WTC11 (cell line): ENCODE data around the gene INCENP.

Experiments
- CREB1 ChIP-seq: sonication (generic); formaldehyde crosslinking; IDR thresholded peaks from 2 replicates; pipeline ENCODE4 v1.8.0; 2023; ENCODE audit warnings: mild to moderate bottlenecking, missing genetic modification reagents
- CTCF ChIP-seq: fragments of 200-600 bp; IDR thresholded peaks from 2 replicates; pipeline ENCODE4 v1.8.0; 2022; ENCODE audit warnings: antibody characterized with exemption
- MAX ChIP-seq: sonication (generic); formaldehyde crosslinking; IDR thresholded peaks from 2 replicates; pipeline ENCODE4 v1.8.0; 2022; ENCODE audit warnings: mild to moderate bottlenecking, missing genetic modification reagents
- NR2C2 ChIP-seq: sonication (generic); formaldehyde crosslinking; IDR thresholded peaks from 2 replicates; pipeline ENCODE4 v1.8.0; 2022; ENCODE audit warnings: mild to moderate bottlenecking, missing genetic modification reagents
- SMAD4 ChIP-seq: sonication (generic); formaldehyde crosslinking; IDR thresholded peaks from 2 replicates; pipeline ENCODE4 v1.8.0; 2022; ENCODE audit warnings: mild to moderate bottlenecking, missing genetic modification reagents
- TEAD4 ChIP-seq: sonication (generic); formaldehyde crosslinking; IDR thresholded peaks from 2 replicates; pipeline ENCODE4 v1.8.0; 2022; ENCODE audit warnings: mild to moderate bottlenecking, missing genetic modification reagents
- USF1 ChIP-seq: sonication (generic); formaldehyde crosslinking; IDR thresholded peaks from 2 replicates; pipeline ENCODE4 v1.8.0; 2022; ENCODE audit warnings: mild to moderate bottlenecking, missing genetic modification reagents

GRCh38 chr11:62179995-62180394 is 56.2 kb downstream of the INCENP start:
- TF ChIP-seq CREB1 (no peak), CTCF (no peak), TEAD4 (no peak), SMAD4 (CRISPR knock-in tag) (no peak), NR2C2 (CRISPR knock-in tag) (no peak), MAX (CRISPR knock-in tag) (no peak), USF1 (CRISPR knock-in tag) (no peak)
